T-cell (primary cell): ENCODE data around the gene FYTTD1. TPM values are rescaled to one million over a fixed set of nuclear protein-coding genes. Genes with fewer than 3 reads are reported as not detected.

Source experiments
- ATAC-seq, 4 experiments: fragments of 200-7000 bp in 3 of 4; fragments of 150-1000 bp in 1 of 4; cut with Tn5 transposase; replicated peaks in 1 of 4; 1 replicate in 3 of 4; 2 replicates in 1 of 4; pipeline ENCODE4 v1.10.0; 2021; ENCODE audit warnings: moderate library complexity in 3 of 4, mild to moderate bottlenecking in 2 of 4, moderate number of reproducible peaks in 1 of 4
- CTCF ChIA-PET, 2 donors: fragments of 300-600 bp; sonication (Branson Sonifier 250); formaldehyde crosslinking; loops; one replicate each; lab custom pipeline; 2022; ENCODE audit warnings: antibody characterized with exemption in 2 of 2; lab: Charles Lee
- POLR2A ChIA-PET, 2 donors: fragments of 300-600 bp; sonication (Branson Sonifier 250); formaldehyde crosslinking; loops; one replicate each; lab custom pipeline; 2022; ENCODE audit warnings: antibody characterized with exemption in 2 of 2; lab: Charles Lee
- DNase-seq, 35 experiments: peaks; one replicate each; pipeline versions ENCODE4 v3.0.0 to v3.0.0-alpha.2; 2013 to 2023
- H3K27ac ChIP-seq: one replicate; pipeline ENCODE4 v1.5.1; 2013; ENCODE audit warnings: low read length
- H3K27me3 ChIP-seq, 2 experiments: replicated peaks in 1 of 2; 1 replicate in 1 of 2; 2 replicates in 1 of 2; pipeline versions ENCODE4 v1.6.1 to v1.7.0; 2013; ENCODE audit warnings: low read length in 1 of 2, mixed read lengths in 1 of 2; ENCODE audit not compliant: control insufficient read depth in 2 of 2, insufficient read depth in 2 of 2; ENCODE audit errors: extremely low read depth in 1 of 2
- H3K36me3 ChIP-seq, 2 donors: 1 replicate in 1 of 2; 2 replicates in 1 of 2; pipeline versions ENCODE4 v1.6.1 to v1.7.0; 2013; ENCODE audit warnings: low read length in 1 of 2; ENCODE audit not compliant: control insufficient read depth in 2 of 2, insufficient read depth in 1 of 2; ENCODE audit errors: extremely low read depth in 1 of 2
- H3K4me1 ChIP-seq, 2 experiments: 1 replicate in 1 of 2; 2 replicates in 1 of 2; pipeline versions ENCODE4 v1.6.1 to v1.7.0; 2013; ENCODE audit warnings: low read length in 2 of 2, mixed read lengths in 1 of 2; ENCODE audit not compliant: insufficient read depth in 2 of 2, control insufficient read depth in 1 of 2; ENCODE audit errors: extremely low read depth in 1 of 2
- H3K4me3 ChIP-seq, 2 donors: 1 replicate in 1 of 2; 2 replicates in 1 of 2; pipeline versions ENCODE4 v1.5.1 to v1.7.0; 2013; ENCODE audit warnings: mild to moderate bottlenecking in 2 of 2, low read length in 1 of 2, moderate library complexity in 1 of 2; ENCODE audit not compliant: control insufficient read depth in 1 of 2; ENCODE audit errors: extremely low read depth in 1 of 2
- H3K9me3 ChIP-seq: 2 replicates; pipeline ENCODE4 v1.7.0; 2013
- H3K27ac Mint-ChIP-seq, 2 donors: one replicate each; pipeline ENCODE4 v1.8.0; 2020 to 2021; ENCODE audit warnings: mild to moderate bottlenecking in 2 of 2, mixed read lengths in 2 of 2
- H3K27me3 Mint-ChIP-seq, 2 donors: one replicate each; pipeline ENCODE4 v1.8.0; 2021 to 2022; ENCODE audit warnings: mixed read lengths in 2 of 2
- H3K36me3 Mint-ChIP-seq: one replicate; pipeline ENCODE4 v1.8.0; 2021; ENCODE audit warnings: mixed read lengths
- H3K4me1 Mint-ChIP-seq, 3 donors: one replicate each; pipeline ENCODE4 v1.8.0; 2020 to 2022; ENCODE audit warnings: mixed read lengths in 3 of 3, mild to moderate bottlenecking in 1 of 3
- H3K4me3 Mint-ChIP-seq, 3 donors: one replicate each; pipeline ENCODE4 v1.8.0; 2020 to 2022; ENCODE audit warnings: mild to moderate bottlenecking in 3 of 3, mixed read lengths in 3 of 3, moderate library complexity in 3 of 3
- H3K9me3 Mint-ChIP-seq, 3 donors: one replicate each; pipeline ENCODE4 v1.8.0; 2020 to 2022; ENCODE audit warnings: mixed read lengths in 3 of 3
- WGBS: methylation state at CpG from one replicate; pipeline ENCODE4 v1.1.5; 2013; ENCODE audit warnings: missing lambda C conversion rate; ENCODE audit not compliant: insufficient coverage; 5-methylcytosine and 5-hydroxymethylcytosine counted together
- total RNA-seq, 35 experiments: library from RNA in 6 of 35; stranded (reverse) in 6 of 35; fragments of 120-200 nt in 1 of 35; gene quantifications; one replicate each; pipeline versions ENCODE4 v1.2.1 to v1.2.4 and lab custom pipeline; 2013 to 2026

FYTTD1 gene
- total RNA-seq, 5 donors from 2014 or later (not counting 1 experiment from before 2014, with no cell fraction given) = 52.4 to 58.4 (median 55.6) TPM

DNA sequence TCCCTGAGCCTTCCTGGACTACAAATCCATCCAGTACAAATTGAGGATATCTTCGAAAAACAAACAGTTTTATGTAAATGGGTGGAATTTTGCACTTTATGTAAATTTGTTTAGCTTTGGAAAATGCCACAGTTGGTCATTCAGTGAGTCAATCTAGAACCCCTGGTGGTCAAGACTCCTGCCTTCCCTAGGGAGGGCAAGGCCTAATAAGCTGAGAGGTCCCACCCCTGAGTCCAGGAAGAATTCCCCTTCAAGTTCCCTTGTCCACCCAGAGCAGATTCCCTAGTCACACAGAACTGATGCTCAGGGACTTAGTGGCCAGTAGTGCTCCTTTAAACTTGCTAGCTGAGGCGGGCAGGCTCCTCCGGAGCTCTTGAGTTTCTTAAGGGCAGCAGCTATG lies 6.9 kb upstream of the FYTTD1 start:
- H3K36me3 ChIP-seq = no peaks in the 10 kb centered on the region
- H3K9me3 ChIP-seq = no peaks in the 10 kb centered on the region
- H3K27me3 Mint-ChIP-seq = no peaks in the 10 kb centered on the region
- DNase-seq (no peak), ATAC-seq (no peak)
- peaks cover 3% of the 10 kb centered on the region for H3K36me3 Mint-ChIP-seq
- no peak overlapping the region for H3K27ac Mint-ChIP-seq
- no peaks in the 10 kb centered on the region for H3K27me3 ChIP-seq
- no peak overlapping the region for H3K4me3 ChIP-seq
- H3K4me3 Mint-ChIP-seq = no peak overlapping the region
- no peak overlapping the region for H3K27ac ChIP-seq
- ChIA-PET CTCF (interaction anchor here in 1 of 2 donors (1.2 kb wide), 1 partner anchor 59 kb away, joined by 4 read pairs; no protein-coding TSS in a partner anchor), POLR2A (no interaction called here)
- peaks cover 0 to under 1% of the 10 kb centered on the region in 2 experiments for H3K4me1 ChIP-seq
- H3K9me3 Mint-ChIP-seq = no peaks in the 10 kb centered on the region
- H3K4me1 Mint-ChIP-seq = peaks cover under 1 to 3% (median 2%) of the 10 kb centered on the region in 3 donors
- WGBS = 90% methylated on average over 2 of the region's 3 CpGs

DNA sequence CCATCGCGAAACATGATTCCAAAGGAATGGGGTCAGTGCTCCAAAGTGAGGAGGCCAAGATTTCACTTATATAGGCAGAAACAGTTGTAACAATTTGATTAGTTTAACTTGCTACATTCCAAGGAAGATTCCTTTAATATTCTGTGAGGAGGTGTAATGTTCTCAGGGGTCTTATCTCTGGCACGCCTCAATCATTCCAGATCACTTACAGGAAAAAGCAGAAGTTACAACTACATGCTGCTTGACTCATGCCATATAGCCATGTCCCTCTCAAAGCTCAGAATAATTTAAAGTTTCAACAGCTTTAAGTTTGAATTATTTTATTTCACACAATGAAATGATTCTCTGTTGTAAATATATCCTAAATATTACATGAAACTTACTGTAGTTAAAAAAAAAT lies 3.5 kb upstream of the FYTTD1 start:
- H3K36me3 ChIP-seq = no peaks in the 10 kb centered on the region
- DNase-seq = no peak
- CTCF ChIA-PET = interaction anchor here (0.5 to 0.6 kb wide), 2 partner anchors 10 to 16 kb away, joined by 3 to 5 read pairs; no protein-coding TSS in a partner anchor
- no peak overlapping the region for H3K27ac ChIP-seq
- Mint-ChIP-seq H3K4me3 (no peak overlapping the region), H3K27me3 (no peaks in the 10 kb centered on the region), H3K4me1 (peaks cover 17 to 20% (median 18%) of the 10 kb centered on the region in 3 donors), H3K27ac (no peak overlapping the region), H3K36me3 (peaks cover 3% of the 10 kb centered on the region), H3K9me3 (no peaks in the 10 kb centered on the region)
- no peaks in the 10 kb centered on the region for H3K27me3 ChIP-seq
- no peak overlapping the region for H3K4me3 ChIP-seq
- no peak for ATAC-seq
- peaks cover 5 to 15% of the 10 kb centered on the region in 2 experiments for H3K4me1 ChIP-seq
- POLR2A ChIA-PET = interaction anchor here (0.6 to 0.7 kb wide), 2 partner anchors 31 to 164 kb away, joined by 3 to 7 read pairs; no protein-coding TSS in a partner anchor
- no CpG with 5 or more reads among the region's 3 CpGs for WGBS
- no peaks in the 10 kb centered on the region for H3K9me3 ChIP-seq

DNA sequence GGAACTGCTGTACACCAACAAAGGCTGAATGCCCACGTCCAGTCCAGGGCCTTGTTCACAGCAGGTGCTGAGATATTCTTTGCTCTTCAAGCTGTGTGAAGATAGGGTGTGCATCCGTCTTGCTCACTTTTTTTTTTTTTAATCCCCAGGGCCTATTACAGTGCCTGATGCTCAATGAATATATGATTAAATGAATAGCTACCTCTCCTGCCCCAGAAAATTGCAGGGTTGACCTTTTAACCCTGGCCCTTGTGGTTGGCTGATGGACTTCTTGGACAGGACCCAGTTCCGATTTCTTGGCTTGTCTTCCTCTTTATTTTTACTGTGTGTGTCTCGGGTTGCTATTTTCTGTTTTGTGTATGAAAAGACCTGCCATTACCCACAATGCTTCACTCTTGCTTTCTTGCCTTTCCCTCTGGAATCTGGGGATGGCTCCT lies 2.9 kb upstream of the FYTTD1 start:
- 100% methylated on average over 2 of the region's 4 CpGs for WGBS
- Mint-ChIP-seq H3K4me1 (peaks cover 21 to 25% (median 23%) of the 10 kb centered on the region in 3 donors), H3K27ac (peak overlapping the region in 1 of 2 donors; percentile 16), H3K4me3 (no peak overlapping the region), H3K27me3 (no peaks in the 10 kb centered on the region), H3K36me3 (peaks cover 3% of the 10 kb centered on the region), H3K9me3 (no peaks in the 10 kb centered on the region)
- POLR2A ChIA-PET = no interaction called here
- Histone ChIP-seq H3K4me1 (peaks cover 5 to 21% of the 10 kb centered on the region in 2 experiments), H3K9me3 (no peaks in the 10 kb centered on the region), H3K27ac (no peak overlapping the region), H3K36me3 (no peaks in the 10 kb centered on the region), H3K4me3 (no peak overlapping the region), H3K27me3 (no peaks in the 10 kb centered on the region)
- CTCF ChIA-PET = interaction anchor here (0.6 to 0.7 kb wide), 2 partner anchors 14 to 453 kb away, joined by 3 to 5 read pairs; no protein-coding TSS in a partner anchor
- ATAC-seq = no peak
- no peak for DNase-seq

DNA sequence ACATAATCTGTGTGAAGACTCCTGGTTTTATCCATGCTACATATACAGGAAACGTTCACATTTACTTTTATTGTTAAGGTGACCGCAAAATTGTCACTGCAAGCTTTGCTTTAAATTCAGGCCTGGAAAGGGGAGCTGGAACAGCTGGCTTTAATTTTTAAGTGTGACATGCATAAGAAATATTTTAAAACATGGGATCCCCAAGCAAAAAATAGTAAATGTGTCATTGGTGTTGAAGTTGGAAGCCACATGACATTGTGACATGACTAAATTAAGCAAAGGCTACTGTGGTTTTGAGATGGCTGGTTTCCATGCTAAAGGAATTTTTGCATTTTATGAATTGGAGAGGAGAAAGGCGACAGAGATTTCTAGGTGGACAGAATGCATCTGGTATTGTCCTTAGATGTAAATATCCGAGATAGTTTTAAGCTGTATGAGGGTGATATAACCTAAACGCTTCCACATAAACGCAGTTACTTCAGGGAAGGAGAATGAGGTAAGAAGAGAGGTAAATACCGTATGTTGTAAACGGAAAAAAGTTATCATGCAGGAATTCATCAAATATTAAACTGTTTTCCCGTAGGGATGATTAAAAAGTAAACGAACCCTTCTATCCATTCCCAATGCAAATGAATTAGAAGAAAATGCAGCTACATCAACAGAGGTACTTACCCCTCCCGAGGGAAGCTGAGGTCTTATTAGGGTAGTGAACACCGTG lies 927 bp upstream of the FYTTD1 start:
- DNase-seq (peak in 1 of 35 experiments; percentile 13), ATAC-seq (no peak)
- H3K27me3 ChIP-seq = no peaks in the 10 kb centered on the region
- peaks cover 5 to 27% of the 10 kb centered on the region in 2 experiments for H3K4me1 ChIP-seq
- no peaks in the 10 kb centered on the region for H3K9me3 Mint-ChIP-seq
- H3K27ac ChIP-seq = peak overlapping the region; percentile 78
- peak overlapping the region; percentile 92 to 95 (median 93) for H3K4me3 Mint-ChIP-seq
- no peaks in the 10 kb centered on the region for H3K36me3 Mint-ChIP-seq
- H3K4me3 ChIP-seq = peak overlapping the region; percentile 63 to 78
- H3K4me1 Mint-ChIP-seq = peaks cover 36 to 42% (median 37%) of the 10 kb centered on the region in 3 donors
- WGBS = 50% methylated on average over 2 of the region's 12 CpGs
- ChIA-PET CTCF (interaction anchor here (0.6 to 1.5 kb wide), 6 partner anchors 33 to 74 kb away, joined by 3 to 8 read pairs (median 4); partner anchors contain the start of gene LRCH3 (in 1 of the 2)), POLR2A (interaction anchor here (0.6 kb wide), 4 partner anchors 10 to 61 kb away, joined by 3 to 4 read pairs (median 3); no protein-coding TSS in a partner anchor)
- H3K27ac Mint-ChIP-seq = peak overlapping the region; percentile 92 to 94
- H3K27me3 Mint-ChIP-seq = no peaks in the 10 kb centered on the region
- no peaks in the 10 kb centered on the region for H3K9me3 ChIP-seq
- H3K36me3 ChIP-seq = no peaks in the 10 kb centered on the region

DNA sequence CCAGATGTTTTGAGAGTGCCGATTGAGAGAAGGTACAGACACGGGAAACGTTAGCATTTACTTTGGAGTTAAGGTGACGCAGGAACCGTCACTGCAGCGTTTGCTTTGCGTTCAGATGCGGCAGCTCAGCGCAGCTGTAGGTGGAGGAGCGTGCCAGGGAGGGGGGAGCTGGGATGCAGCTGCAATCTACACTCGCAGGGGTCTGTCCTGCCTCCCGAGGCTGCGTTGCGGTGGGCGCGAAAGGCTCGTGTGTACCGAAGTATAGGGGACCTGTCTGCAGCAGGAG lies 425 bp upstream of the FYTTD1 start:
- POLR2A ChIA-PET = interaction anchor here (0.6 kb wide), 2 partner anchors 51 to 60 kb away, joined by 3 to 4 read pairs; no protein-coding TSS in a partner anchor
- Mint-ChIP-seq H3K4me1 (peaks cover 41 to 47% (median 42%) of the 10 kb centered on the region in 3 donors), H3K9me3 (no peaks in the 10 kb centered on the region), H3K36me3 (no peaks in the 10 kb centered on the region), H3K4me3 (peak overlapping the region; percentile 92 to 95 (median 93)), H3K27ac (peak overlapping the region; percentile 92 to 94), H3K27me3 (no peaks in the 10 kb centered on the region)
- Histone ChIP-seq H3K9me3 (no peaks in the 10 kb centered on the region), H3K27ac (peak overlapping the region; percentile 78), H3K36me3 (no peaks in the 10 kb centered on the region), H3K4me3 (peak overlapping the region; percentile 63 to 78), H3K4me1 (peaks cover 5 to 29% of the 10 kb centered on the region in 2 experiments), H3K27me3 (no peaks in the 10 kb centered on the region)
- DNase-seq (peak in 32 of 35 experiments; percentile 61 to 89 (median 78)), ATAC-seq (peak; percentile 57 to 78 (median 63))
- CTCF ChIA-PET = interaction anchor here (0.6 to 1.5 kb wide), 7 partner anchors 34 to 585 kb away, joined by 3 to 8 read pairs (median 3); partner anchors contain the start of gene LRCH3 (in 1 of the 2)
- 0% methylated on average over 18 of the region's 18 CpGs for WGBS

DNA sequence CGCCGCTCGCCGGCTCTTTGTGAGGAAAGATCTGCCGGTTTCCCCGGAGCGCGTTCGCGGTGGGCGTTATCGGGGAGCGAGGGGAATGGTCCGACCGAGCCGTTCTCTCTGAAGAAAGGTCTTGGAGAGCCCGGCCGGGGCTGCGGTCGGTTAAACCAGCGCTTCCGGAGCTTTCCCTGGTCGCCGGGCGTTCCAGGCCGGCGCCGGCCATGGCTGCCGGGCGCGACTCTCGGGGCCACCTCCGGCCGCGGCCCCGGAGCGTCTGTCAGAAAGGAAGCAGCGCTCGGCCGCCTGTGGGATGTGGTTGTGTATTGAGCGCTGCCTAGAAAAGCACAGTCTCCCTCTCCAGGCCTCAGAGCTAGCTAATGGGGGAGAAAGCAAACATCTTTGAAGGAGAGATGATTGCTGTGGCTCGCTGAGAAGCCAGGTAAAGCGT lies 731 bp downstream of the FYTTD1 start:
- POLR2A ChIA-PET = interaction anchor here in 1 of 2 donors (1.5 kb wide), 1 partner anchor 38 kb away, joined by 10 read pairs; no protein-coding TSS in a partner anchor
- Mint-ChIP-seq H3K27ac (peak overlapping the region; percentile 96 to 97), H3K36me3 (no peaks in the 10 kb centered on the region), H3K4me1 (peaks cover 49 to 56% (median 51%) of the 10 kb centered on the region in 3 donors), H3K9me3 (no peaks in the 10 kb centered on the region), H3K4me3 (peak overlapping the region; percentile 92 to 95 (median 93)), H3K27me3 (no peaks in the 10 kb centered on the region)
- WGBS = 0% methylated on average over 41 of the region's 43 CpGs
- CTCF ChIA-PET = interaction anchor here (0.6 to 1.3 kb wide), 7 partner anchors 20 to 199 kb away, joined by 3 to 6 read pairs (median 4); partner anchors contain the start of gene LRCH3 (in 1 of the 2)
- Histone ChIP-seq H3K27me3 (no peaks in the 10 kb centered on the region), H3K9me3 (no peaks in the 10 kb centered on the region), H3K36me3 (no peaks in the 10 kb centered on the region), H3K4me3 (peak overlapping the region; percentile 63 to 78), H3K4me1 (peaks cover 5 to 32% of the 10 kb centered on the region in 2 experiments), H3K27ac (peak overlapping the region; percentile 68)
- ATAC-seq = peak; percentile 43 to 57 (median 48)
- DNase-seq = peak; percentile 23 to 79 (median 52)
